ENCODE measurements around the gene PLXNB3.
A peak's percentile ranks its signal among the peaks of the same experiment; 100 is the strongest.

PLXNB3 gene

DNA sequence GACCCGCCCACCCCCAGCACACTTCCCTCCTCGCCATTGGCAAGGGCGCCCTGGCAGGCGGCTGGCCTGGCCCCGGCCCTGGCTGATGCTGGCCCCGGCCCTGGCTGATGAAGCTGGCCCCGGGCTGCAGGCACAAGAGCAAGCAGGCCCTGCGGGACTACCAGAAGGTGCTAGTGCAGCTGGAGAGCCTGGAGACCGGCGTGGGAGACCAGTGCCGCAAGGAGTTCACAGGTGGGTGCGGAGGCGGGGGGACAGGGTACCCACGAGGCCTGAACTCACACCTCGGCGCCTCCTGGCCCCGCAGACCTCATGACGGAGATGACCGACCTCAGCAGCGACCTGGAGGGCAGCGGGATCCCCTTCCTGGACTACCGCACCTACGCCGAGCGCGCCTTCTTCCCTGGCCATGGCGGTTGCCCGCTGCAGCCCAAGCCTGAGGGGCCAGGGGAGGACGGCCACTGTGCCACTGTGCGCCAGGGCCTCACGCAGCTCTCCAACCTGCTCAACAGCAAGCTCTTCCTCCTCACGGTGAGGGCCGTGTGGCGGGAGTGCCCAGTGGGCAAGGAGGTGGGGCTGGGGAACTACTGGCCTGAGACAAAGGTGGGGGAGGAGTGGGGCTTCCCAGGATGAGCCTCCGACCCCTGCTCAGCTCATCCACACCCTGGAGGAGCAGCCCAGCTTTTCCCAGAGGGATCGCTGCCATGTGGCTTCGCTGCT, 10.7 kb downstream of the PLXNB3 start:
- no peak for DNase-seq

DNA sequence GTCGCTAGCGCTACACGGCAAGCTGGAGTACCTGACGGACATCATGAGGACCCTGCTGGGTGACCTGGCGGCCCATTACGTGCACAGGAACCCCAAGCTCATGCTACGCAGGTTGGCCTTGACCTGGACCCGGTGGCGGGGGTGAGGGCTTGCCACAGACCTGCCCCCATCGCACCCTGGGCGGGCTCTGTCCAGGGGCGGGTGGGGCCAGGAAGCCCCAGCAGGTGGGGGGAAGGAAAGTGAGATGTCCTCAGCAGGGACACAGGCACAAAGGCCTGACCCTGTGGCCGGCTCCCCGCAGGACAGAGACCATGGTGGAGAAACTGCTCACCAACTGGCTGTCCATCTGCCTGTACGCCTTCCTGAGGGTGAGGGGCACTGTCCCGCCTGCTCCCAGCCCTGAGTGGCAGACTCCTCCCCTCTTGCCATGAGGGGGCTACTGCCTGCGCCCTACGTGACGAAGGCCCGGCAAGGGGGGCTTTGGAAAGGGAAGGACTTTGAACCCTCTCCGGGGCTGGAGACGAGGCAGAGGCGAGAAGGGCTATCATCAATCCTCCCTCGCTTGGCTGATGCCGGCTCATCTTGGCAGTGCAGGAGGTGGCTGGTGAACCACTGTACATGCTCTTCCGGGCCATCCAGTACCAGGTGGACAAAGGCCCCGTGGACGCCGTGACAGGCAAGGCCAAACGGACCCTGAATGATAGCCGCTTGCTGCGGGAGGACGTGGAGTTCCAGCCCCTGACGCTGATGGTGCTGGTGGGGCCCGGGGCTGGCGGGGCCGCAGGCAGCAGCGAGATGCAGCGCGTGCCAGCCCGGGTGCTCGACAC, 11.5 kb downstream of the PLXNB3 start:
- no peak for DNase-seq

DNA sequence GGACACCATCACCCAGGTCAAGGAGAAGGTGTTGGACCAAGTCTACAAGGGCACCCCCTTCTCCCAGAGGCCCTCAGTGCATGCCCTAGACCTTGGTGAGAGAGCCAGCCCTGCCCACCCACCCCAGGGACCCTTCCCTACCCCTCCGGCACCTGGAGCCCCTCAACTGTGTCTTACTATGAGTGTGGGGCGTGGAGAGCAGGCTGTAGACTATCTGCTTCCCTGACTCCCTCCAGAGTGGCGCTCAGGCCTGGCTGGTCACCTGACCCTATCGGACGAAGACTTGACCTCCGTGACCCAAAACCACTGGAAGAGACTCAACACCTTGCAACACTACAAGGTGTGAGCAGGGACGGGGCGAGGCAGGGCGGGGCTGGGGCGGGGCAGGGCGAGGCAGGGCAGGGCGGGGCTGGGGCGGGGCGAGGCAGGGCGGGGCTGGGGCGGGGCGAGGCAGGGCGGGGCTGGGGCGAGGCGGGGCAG, 12.1 kb downstream of the PLXNB3 start:
- no peak for DNase-seq

DNA sequence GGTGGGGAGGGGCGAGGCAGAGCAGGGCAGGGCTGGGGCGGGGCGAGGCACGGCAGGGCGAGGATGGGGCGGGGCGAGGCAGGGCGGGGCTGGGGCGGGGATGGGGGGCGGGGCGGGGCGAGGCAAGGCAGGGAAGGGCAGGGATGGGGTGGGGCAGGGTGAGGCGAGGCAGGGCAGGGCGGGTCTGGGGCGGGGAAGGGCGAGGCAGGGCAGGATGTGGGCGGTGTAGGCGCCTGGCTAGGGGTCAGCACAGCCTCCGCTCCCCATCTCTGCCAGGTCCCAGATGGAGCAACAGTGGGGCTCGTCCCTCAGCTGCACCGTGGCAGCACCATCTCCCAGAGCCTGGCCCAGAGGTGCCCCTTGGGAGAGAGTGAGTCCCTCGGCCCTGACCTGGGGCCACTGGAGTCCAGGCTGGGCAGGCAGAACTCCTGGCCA, 12.6 kb downstream of the PLXNB3 start:
- DNase-seq: no peak

DNA sequence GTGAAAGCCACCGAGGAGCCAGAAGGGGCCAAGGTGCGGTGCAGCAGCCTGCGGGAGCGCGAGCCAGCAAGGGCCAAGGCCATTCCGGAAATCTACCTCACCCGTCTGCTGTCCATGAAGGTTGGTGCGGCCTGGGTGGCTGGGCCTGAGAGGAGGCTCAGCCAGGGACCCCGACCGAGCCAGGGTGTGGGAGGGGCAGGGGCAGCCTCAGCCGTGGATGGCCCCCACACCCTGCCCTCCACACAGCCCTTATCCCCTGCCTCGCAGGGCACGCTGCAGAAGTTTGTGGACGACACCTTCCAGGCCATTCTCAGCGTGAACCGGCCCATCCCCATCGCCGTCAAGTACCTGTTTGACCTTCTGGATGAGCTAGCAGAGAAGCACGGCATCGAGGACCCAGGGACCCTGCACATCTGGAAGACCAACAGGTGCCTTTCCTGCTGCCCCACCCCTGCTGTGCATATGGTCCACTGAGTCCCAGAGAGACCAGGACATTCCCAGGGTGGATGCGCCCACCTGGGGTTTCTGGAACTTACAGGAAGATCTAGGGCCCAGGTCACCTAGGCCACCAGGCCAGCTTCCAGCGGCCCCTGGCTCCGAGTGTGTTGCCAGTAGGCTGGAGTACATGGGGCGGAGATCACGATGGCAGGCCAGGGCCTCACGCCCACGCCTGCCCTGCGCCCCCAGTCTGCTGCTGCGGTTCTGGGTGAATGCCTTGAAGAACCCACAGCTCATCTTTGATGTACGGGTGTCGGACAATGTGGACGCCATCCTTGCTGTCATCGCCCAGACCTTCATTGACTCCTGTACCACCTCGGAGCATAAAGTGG, 13.4 kb downstream of the PLXNB3 start:
- no peak for DNase-seq

DNA sequence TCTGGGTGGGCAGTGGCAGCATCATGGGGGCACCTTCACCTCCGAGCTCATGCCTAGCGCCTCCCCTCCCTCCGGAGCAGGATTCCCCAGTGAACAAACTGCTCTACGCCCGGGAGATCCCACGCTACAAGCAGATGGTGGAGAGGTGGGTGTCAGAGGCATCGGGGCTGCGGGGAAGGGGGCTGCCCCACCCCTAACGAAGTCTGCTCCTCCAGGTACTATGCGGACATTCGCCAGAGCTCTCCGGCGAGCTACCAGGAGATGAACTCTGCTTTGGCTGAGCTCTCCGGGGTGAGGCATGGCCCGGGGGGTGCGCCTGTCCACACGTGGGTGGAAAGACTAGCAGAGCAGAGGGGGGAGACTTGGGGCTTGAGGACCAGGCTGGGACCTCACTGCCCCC, 14.1 kb downstream of the PLXNB3 start:
- DNase-seq: no peak

DNA sequence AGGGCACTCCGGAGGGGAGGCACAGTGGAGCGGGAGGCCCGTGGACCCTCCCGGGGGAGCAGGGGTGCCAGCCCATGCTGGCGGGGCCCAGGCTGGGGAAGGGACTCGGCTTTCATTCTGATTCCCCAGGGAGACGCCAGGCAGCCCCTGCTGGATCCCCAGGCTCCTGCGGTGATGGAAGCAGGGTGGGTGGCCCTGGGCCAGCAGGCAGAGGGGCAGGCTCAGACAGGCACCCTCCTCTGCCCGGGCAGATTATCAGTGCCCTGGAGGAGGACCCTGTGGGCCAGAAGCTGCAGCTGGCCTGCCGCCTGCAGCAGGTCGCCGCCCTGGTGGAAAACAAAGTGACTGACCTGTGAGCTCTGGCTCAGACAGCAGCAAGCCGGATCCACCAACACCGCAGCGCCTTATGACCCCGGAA, 14.6 kb downstream of the PLXNB3 start:
- DNase-seq: no peak

DNA sequence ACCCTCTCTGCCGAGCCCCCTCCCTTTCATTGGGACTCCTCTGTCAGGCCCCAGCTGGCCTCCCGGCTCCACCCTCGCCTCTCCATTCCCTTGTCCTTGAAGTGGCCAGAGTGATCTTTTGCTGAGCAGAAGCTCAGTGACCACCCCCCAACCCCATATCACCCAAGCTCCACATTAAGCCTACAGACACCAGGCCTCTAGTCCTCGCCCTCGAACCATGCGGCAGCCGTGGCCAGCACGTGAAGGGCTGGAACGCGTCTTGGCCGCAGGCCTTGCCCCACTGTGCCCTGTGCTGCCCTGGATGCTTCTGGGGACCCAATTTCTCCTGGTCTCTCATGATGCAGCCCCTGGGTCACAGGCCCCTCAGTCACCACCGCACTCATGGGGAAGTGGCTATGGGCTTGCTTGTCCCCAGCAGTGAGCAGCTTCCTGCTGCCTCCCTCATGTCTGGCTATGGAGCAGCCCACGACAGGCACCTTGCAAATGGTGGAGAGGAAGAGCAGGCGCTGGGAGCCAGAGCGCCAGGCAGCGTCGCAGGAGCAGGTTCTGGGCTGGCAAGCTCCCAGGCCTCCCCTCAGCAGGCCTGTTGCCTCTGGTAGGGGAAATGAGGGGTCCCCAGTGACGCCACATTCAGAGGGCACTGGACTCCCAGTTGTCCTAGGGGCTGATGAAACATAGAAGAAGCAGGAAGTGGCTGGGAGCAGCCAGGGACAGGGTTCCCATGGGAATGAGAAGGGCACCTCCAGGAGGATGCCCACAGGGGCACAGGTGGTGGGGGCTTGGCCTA, 16.0 kb downstream of the PLXNB3 start:
- DNase-seq: peak; percentile 59

DNA sequence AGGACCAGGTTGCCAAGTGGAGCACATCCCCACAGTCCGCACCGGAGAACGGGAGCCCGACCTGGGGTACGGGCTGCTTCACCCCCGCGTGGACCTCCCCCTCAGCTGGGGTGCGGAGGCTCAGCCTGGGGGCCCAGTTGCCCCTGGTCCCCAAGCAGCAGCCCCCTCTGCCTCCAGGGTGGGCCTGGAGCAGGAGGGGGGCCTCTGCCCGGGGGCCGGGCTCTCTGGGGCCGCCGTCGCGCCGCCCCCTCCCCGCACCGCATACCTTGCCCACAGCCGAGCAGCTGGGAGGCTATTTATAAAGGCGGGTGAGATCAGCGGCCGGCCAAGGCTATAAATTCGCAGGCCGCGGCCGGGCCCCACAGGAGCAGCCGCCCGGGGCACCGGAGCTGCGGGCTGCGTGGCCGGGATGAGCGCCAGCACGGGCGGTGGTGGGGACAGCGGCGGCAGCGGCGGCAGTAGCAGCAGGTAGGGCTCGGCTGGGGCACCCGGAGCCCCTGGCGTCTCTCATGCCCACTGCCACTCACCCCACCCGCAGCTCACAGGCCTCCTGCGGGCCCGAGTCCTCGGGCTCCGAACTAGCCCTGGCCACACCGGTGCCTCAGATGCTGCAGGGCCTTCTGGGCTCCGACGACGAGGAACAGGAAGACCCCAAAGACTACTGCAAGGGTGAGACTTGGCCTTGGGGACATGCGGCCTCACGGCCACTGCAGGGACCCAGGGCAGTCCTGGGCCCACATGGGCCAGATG, 16.8 kb downstream of the PLXNB3 start, which contains the start of gene SRPK3:
TSS of gene SRPK3 (plus strand) at position 364 of the 750 bp plus-strand sequence. CDS start at position 410, 46 bp downstream.
- DNase-seq: no peak

DNA sequence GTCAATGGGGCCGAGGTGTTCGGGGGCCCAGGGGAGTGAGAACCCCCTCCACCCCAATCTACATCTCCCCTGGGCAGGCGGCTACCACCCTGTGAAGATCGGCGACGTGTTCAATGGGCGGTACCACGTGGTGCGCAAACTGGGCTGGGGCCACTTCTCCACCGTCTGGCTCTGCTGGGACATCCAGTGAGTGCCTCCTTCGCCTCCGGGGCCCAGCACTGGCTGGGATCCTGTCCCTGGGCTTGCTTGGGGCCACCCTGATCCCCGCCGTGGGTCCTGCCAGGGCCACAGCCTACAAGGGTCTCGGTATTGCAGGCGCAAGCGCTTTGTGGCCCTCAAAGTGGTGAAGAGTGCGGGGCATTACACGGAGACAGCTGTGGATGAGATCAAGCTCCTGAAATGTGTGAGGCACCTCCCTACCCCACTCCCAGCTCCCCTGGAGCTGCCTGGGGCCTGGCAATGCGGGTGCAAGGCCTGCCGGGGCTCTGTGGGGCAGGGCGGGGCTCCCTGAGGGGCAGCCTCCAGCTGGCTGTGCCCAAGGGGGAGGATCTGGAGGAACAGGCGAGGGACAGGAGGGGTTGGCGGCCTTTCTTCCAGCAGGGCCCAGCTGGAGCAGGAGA, 17.5 kb downstream of the PLXNB3 start:
- no peak for DNase-seq

DNA sequence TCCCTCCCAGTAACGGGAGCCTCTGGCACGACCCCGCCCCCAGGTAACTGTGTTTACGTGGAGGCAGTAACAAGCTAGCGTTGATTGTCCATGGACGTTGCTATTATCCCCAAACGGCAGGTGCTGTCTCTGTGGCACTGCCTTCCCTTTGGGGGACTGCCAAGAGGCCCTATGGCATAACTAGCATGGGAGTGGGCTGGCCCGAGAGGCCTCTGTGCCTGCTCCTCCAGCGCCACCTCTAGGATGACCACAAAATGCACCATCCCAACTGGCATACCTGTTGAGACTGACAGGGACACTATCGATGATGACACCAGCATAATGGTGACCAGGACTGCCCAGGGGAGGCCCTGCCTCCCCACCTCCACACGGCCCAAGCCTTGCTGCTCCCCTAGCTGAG, 18.3 kb downstream of the PLXNB3 start:
- DNase-seq: no peak

DNA sequence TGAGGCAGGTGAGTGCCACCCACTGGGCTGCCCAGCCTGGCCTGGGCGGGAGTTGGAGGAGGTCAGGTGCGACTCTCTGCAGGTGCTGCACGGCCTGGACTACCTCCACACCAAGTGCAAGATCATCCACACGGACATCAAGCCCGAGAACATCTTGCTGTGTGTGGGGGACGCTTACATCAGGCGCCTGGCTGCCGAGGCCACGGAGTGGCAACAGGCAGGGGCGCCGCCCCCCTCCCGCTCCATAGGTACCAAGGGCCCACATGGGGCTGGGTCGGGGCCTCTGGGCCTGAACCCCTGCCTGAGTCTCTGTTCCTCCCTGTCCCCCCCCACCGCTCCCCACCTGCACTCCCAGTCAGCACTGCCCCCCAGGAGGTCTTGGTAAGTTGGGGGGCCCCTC, 18.8 kb downstream of the PLXNB3 start:
- no peak for DNase-seq

DNA sequence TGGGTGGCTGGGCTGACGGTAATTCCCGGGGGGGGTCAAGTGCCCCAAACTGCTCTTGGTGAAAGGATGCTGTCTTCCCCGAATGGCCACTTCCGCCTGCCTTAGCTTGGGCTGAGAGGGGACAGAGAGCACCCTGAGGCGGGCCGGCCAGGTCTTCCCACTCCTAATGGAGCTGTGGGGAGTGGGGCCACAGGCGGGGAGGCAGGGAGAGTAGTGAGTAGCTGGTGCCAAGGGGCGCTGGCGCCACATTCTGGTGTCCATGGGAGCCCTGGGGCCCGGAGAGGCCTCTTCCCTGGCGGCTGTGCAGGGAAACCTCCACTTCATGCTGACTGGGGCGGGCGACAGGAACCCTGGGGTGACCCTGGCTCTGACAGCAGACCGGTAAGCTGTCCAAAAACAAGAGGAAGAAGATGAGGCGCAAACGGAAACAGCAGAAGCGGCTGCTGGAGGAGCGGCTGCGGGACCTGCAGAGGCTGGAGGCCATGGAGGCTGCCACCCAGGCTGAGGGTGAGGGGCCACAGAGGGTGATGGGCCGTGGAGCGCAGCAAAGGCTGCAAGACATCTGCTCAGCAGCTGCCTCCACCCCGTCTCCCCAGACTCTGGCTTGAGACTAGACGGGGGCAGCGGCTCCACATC, 19.4 kb downstream of the PLXNB3 start:
- no peak for DNase-seq

DNA sequence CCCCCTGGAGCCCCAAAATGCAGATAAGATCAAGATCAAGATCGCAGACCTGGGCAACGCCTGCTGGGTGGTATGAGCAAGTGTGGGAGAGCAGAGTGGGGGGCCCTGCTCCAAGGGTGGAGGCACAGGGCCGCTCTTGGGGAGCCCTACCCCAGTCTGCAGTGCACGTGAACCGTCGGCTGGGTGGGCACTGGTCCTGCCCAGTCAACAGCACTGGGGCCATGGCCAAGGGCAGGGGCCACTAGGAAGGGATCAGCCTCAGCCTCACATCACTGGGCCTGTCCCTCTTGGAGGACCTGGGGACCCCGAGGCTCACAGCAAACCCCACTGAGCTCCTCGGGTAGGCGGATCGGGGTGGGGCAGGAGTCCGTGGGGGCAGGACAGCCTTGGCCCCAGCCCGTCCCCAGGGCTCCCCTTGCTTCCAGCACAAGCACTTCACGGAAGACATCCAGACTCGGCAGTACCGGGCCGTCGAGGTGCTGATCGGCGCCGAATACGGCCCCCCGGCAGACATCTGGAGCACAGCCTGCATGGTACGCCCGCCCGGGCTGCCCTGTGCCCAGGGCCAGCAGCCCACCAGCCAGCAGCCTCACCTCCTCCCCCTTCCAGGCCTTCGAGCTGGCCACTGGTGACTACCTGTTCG, 20.4 kb downstream of the PLXNB3 start:
- DNase-seq: no peak

DNA sequence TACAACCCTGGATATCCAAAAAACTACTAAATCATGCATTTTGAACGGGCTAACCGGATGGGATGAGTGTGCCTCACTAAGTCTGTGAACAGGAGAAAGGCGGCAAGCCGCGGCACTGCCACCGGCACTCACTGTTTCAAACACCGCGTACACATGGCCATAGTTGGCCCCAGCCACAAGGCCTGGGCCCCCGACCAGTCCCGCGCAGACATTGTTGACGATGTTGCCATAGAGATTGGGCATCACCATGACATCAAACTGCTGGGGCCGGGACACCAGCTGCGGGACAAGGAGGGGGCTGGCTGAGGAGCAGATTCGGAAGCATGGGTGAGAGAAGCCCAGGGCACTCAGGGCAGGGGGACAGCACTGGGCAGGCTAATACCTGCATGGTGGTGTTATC, 22.6 kb downstream of the PLXNB3 start:
- DNase-seq: no peak

DNA sequence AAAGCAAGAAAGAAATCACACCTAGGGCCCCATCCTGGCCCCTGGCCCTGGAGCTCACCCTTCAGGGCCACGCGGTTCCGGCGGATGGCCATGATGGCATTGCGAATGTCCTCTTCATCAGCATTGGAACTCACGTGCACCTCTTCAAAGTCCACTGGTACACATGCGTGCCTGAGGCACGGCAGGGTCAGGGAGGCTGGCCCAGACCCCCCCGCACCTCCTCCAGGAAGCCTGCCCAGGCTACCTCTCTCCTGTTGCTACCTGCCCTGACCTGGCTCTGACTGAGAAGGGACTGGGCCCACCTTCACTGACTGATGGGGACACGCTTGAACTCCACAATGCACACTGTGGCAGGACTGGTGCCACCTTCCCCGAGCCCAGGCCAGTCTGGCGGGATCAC, 25.6 kb downstream of the PLXNB3 start:
- DNase-seq: no peak

DNA sequence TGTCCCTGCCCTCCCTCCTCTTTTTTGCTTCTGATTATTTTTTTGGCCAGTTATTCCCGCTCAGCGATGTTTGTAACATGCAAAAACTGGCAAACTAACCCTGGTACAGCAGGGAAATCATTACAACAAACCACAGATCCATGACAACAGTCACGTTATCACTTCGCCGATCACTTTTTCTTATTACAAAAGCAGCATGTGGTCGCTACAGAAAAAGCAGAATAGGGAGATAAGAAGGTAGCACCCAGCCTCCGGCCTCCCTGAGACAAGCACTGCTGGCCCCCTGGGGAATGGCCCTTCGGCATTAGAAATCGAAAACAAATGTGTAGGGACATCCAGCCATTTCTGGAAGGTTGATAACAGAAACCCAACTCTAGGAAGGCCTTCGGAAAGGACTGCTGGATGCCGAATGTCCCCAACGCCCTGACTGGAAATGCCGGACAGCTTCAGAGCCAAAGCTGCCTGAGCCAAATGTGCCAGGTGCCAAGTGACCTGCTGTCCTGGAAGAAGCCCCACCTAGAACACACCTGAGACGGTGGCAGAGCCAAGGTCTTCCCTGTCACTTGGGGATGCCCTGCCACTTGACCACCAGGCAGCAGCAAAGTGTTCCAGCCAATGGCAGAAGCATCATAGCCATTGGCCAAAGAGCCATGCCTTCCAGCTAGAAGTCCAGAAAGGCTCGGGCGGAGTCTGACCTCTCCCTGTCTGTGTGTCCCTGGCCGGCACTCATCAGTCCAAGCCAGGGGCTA, 27.2 kb downstream of the PLXNB3 start:
- DNase-seq: no peak

DNA sequence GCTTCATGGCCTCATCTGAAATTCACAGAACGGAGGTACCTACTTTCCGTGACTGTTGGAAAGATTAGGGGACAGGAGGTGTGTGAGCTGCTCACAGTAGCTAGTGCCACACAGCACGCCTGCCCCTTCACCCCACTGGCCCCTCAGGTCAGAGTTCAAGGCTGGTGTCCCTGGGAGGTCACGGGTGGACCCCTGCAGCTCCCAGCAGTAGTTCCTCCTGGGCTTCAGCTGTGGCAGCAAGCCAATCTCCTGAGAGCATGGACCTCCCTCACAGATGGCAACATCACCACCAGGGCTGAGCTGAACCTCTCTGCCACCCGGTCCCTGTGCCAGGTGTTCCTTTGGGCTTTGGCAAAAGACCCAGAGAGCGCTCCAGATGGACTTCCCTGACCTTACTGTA, 28.3 kb downstream of the PLXNB3 start:
- DNase-seq: no peak

DNA sequence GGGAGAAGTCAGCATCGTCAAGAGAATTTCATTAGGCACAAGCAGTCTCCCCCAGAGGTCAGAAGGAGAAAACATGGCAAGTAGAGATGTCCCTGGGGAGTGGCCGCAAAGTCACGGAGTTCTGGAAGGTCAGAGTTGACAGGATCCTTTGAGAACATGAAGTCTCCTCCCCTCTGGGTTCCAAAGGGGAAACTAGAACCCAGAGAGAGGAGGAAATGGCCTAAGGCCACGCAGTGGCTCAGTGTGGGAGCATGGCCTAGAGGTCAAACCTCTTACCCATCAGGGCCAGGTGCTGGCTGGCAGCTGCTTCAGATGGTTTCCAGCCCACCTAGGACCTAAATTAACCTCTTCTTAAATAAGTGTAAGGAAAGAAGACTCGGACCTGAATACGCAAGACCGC, 29.2 kb downstream of the PLXNB3 start:
- no peak for DNase-seq
